Activated CD4-positive, alpha-beta T cell treated with anti-CD3 and anti-CD28 coated beads, Interleukin-2, amount 50 U/mL, for 1 hour (primary cell): Measurements from ENCODE around the gene LRRC37A3.
"Not testable (repeated sequence)": the region's sequence is repeated elsewhere in the genome, so short reads cannot be mapped to it uniquely, and the experiment has no call there.

Source experiments
- DNase-seq: peaks from one replicate; pipeline ENCODE4 v3.0.0-alpha.2; 2020

LRRC37A3 gene

GRCh38 chr17:64919289-64920025, at the start of gene LRRC37A3:
LRRC37A3 (minus strand) TSS chr17:64919478; CDS start chr17:64897257, 22,221 bp downstream.
- peak; percentile 99 for DNase-seq

- peak; percentile 86 for DNase-seq
Measured at GRCh38 chr17:64965873-64966287, 46.6 kb upstream of the LRRC37A3 start.

- not testable (repeated sequence) for DNase-seq
Measured at GRCh38 chr17:64965256-64965872, 46.1 kb upstream of the LRRC37A3 start.

GRCh38 chr17:64964796-64965195, 45.5 kb upstream of the LRRC37A3 start:
- no peak for DNase-seq

- DNase-seq: not testable (repeated sequence)
Measured at GRCh38 chr17:64963814-64964213, 44.5 kb upstream of the LRRC37A3 start.

GRCh38 chr17:64961563-64962378, 42.5 kb upstream of the LRRC37A3 start:
- DNase-seq: peak; percentile 31

GRCh38 chr17:64951877-64952276, 32.6 kb upstream of the LRRC37A3 start:
- no peak for DNase-seq

- DNase-seq: no peak
Measured at GRCh38 chr17:64950871-64951270, 31.6 kb upstream of the LRRC37A3 start.

- no peak for DNase-seq
Measured at GRCh38 chr17:64947152-64947551, 27.9 kb upstream of the LRRC37A3 start.

GRCh38 chr17:64941761-64942160, 22.5 kb upstream of the LRRC37A3 start:
- no peak for DNase-seq

- DNase-seq: no peak
Measured at GRCh38 chr17:64941045-64941444, 21.8 kb upstream of the LRRC37A3 start.

- DNase-seq: no peak
Measured at GRCh38 chr17:64940055-64940454, 20.8 kb upstream of the LRRC37A3 start.

- DNase-seq: peak; percentile 40
Measured at GRCh38 chr17:64938925-64939474, 19.7 kb upstream of the LRRC37A3 start.

GRCh38 chr17:64938290-64938689, 19.0 kb upstream of the LRRC37A3 start:
- no peak for DNase-seq

GRCh38 chr17:64936117-64936516, 16.8 kb upstream of the LRRC37A3 start:
- no peak for DNase-seq

GRCh38 chr17:64934284-64934778, 15.1 kb upstream of the LRRC37A3 start:
- DNase-seq: not testable (repeated sequence)

- not testable (repeated sequence) for DNase-seq
Measured at GRCh38 chr17:64932850-64933249, 13.6 kb upstream of the LRRC37A3 start.

GRCh38 chr17:64930374-64930773, 11.1 kb upstream of the LRRC37A3 start:
- not testable (repeated sequence) for DNase-seq

- DNase-seq: peak; percentile 23
Measured at GRCh38 chr17:64929419-64930209, 10.3 kb upstream of the LRRC37A3 start.

- DNase-seq: not testable (repeated sequence)
Measured at GRCh38 chr17:64928701-64929100, 9.4 kb upstream of the LRRC37A3 start.

GRCh38 chr17:64927444-64927843, 8.2 kb upstream of the LRRC37A3 start:
- DNase-seq: peak; percentile 51

GRCh38 chr17:64926430-64926829, 7.2 kb upstream of the LRRC37A3 start:
- DNase-seq: not testable (repeated sequence)
